K562 (cell line): ENCODE data around the gene ANTKMT. TPM values are rescaled to one million over a fixed set of nuclear protein-coding genes. Genes with fewer than 3 reads are reported as not detected.

Experiments used
- EP300 ChIP-seq: IDR thresholded peaks from 2 replicates; pipeline ENCODE4 v1.6.1; 2012; ENCODE audit warnings: low read length, improper control_type of control experiment
- EWSR1 ChIP-seq: fragments of 450-650 bp; IDR thresholded peaks from 2 replicates; pipeline ENCODE4 v1.6.1; 2018; ENCODE audit warnings: borderline replicate concordance, mild to moderate bottlenecking, low read depth, moderate library complexity; ENCODE audit not compliant: partially characterized antibody
- MIER1 ChIP-seq: fragments of 450-650 bp; IDR thresholded peaks from 2 replicates; pipeline ENCODE4 v1.6.1; 2016; ENCODE audit warnings: antibody characterized with exemption, mild to moderate bottlenecking, low read depth
- NR2C1 ChIP-seq, 2 experiments: fragments of 450-650 bp; IDR thresholded peaks; 2 replicates each; pipeline ENCODE4 v1.6.1; 2017; ENCODE audit warnings: mild to moderate bottlenecking in 2 of 2, antibody characterized with exemption in 1 of 2, inconsistent platforms in 1 of 2, missing compliant biosample characterization in 1 of 2, missing genetic modification characterization in 1 of 2
- PML ChIP-seq: IDR thresholded peaks from 2 replicates; pipeline ENCODE4 v1.6.1; 2012; ENCODE audit warnings: low read length, inconsistent platforms
- POLR2AphosphoS2 ChIP-seq: IDR thresholded peaks from 2 replicates; pipeline ENCODE4 v1.6.1; 2012; ENCODE audit warnings: low read length, improper control_type of control experiment
- PURB ChIP-seq: sonication (generic); formaldehyde crosslinking; IDR thresholded peaks from 2 replicates; pipeline ENCODE4 v1.9.0; 2021; ENCODE audit warnings: low read depth, mild to moderate bottlenecking, missing genetic modification reagents
- RCOR1 ChIP-seq, 2 experiments: IDR thresholded peaks; 2 replicates each; pipeline ENCODE4 v1.6.1; 2012; ENCODE audit warnings: low read depth in 2 of 2, low read length in 2 of 2, borderline replicate concordance in 1 of 2, improper control_type of control experiment in 1 of 2
- ZBTB7A ChIP-seq: IDR thresholded peaks from 2 replicates; pipeline ENCODE4 v1.6.1; 2011; ENCODE audit warnings: low read depth, mild to moderate bottlenecking, low read length, moderate library complexity, borderline replicate concordance; ENCODE audit not compliant: control insufficient read depth
- ZNF175 ChIP-seq: fragments of 200-800 bp; sonication (Bioruptor generic); IDR thresholded peaks from 2 replicates; pipeline ENCODE4 v1.6.1; 2016; ENCODE audit warnings: low read depth, mild to moderate bottlenecking, missing genetic modification characterization, missing compliant biosample characterization
- ZNF41 ChIP-seq: fragments of 250-450 bp; sonication (Bioruptor Pico); conservative IDR thresholded peaks from 2 replicates; pipeline ENCODE4 v1.4.0; 2020; ENCODE audit warnings: mild to moderate bottlenecking
- ZNF766 ChIP-seq: fragments of 200-800 bp; sonication (Bioruptor generic); conservative IDR thresholded peaks from 2 replicates; pipeline ENCODE4 v1.6.1; 2016; ENCODE audit warnings: missing genetic modification characterization, missing compliant biosample characterization
- polyA plus RNA-seq, 8 experiments: library from polyadenylated mRNA; depleted of rRNA in 4 of 8; stranded (reverse) in 5 of 8; unstranded in 3 of 8; fragments of >200 nt; fragmentation: Nextera tagmentation in 2 of 8; fragmentation: Illumina TruSeq in 1 of 8; extraction: Ambion mirVana in 2 of 8; extraction: Trizol in 1 of 8; gene quantifications; 2 replicates each; pipeline versions ENCODE4 v1.2.1 to v1.2.3, GENCODE V29; 2011 to 2014; ENCODE audit warnings: inconsistent platforms in 1 of 8, missing spikeins in 1 of 8
- total RNA-seq, 7 experiments: library from RNA; depleted of rRNA in 6 of 7; stranded (reverse); fragments of >200 nt in 6 of 7; fragmentation: Illumina TruSeq in 2 of 7; extraction: Trizol in 2 of 7; gene quantifications; 2 replicates each; pipeline versions ENCODE4 v1.2.1 to v1.2.3, GENCODE V29; 2011 to 2021; ENCODE audit warnings: low replicate concordance in 1 of 7
- TF ChIP-seq, protein P1 (sequence below): fragments of 250-450 bp; sonication (Bioruptor Pico); IDR thresholded peaks from 2 replicates; pipeline ENCODE4 v1.6.1; 2021; ENCODE audit warnings: mild to moderate bottlenecking
- TF ChIP-seq, protein P2 (sequence below): sonication (generic); formaldehyde crosslinking; IDR thresholded peaks from 2 replicates; pipeline ENCODE4 v1.8.1; 2023; ENCODE audit warnings: missing genetic modification reagents, mild to moderate bottlenecking, borderline replicate concordance
- TF ChIP-seq, protein P3 (sequence below): sonication (generic); formaldehyde crosslinking; IDR thresholded peaks from 2 replicates; pipeline ENCODE4 v1.8.0; 2023; ENCODE audit warnings: mild to moderate bottlenecking, missing genetic modification reagents
- TF ChIP-seq, protein P4 (sequence below): IDR thresholded peaks from 2 replicates; pipeline ENCODE4 v1.6.1; 2014; ENCODE audit warnings: antibody characterized with exemption

The ANTKMT gene
- total and polyA plus RNA-seq, 9 of the 15 experiments (the other 6 are each of a cell fraction or from before 2014, with no cell fraction given): 0.58 to 217 (median 19.1) TPM

DNA sequence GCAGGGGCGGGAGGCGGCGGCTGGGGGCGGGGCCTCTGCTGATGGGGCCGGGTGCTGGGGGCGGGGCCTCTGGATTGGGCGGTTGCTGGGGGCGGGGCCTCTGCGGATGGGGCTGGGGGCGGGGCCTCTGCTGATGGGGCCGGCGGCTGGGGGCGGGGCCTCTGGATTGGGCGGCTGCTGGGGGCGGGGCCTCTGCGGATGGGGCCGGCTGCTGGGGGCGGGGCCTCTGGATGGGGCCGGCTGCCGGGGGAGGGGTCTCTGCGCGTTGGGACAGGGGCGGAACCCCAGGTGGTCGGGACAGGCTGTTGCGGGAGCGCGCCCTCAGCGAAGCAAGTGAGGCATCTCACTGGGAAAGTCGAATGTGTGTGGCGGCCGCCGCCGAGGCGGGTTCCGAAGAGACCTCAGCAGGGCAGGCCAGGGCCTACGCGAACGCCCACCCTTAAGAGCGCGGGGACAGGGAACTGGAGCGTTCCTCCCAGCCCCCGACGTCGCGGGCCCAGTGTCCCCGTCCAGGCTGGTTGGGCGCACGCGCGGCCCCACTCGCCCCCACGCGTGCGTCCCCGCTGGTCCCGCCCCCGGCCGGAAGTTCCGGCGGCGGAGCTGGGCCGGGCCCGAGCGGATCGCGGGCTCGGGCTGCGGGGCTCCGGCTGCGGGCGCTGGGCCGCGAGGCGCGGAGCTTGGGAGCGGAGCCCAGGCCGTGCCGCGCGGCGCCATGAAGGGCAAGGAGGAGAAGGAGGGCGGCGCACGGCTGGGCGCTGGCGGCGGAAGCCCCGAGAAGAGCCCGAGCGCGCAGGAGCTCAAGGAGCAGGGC lies 40.9 kb upstream of the ANTKMT start, which contains the start of gene STUB1 (continued):
- TF ChIP-seq EWSR1: no peak
- TF ChIP-seq ZNF41 (CRISPR knock-in tag): no peak
- TF ChIP-seq RCOR1 (IDR thresholded peaks at IDR 0.05; ENCODE audit: borderline replicate concordance in 1 of 2, low read depth in 2 of 2, low read length in 2 of 2): 0 out of 4 replicates have a peak, but pooled peaks of 1 of the 2 experiments have one; percentile 19
- TF ChIP-seq, protein P1, sequence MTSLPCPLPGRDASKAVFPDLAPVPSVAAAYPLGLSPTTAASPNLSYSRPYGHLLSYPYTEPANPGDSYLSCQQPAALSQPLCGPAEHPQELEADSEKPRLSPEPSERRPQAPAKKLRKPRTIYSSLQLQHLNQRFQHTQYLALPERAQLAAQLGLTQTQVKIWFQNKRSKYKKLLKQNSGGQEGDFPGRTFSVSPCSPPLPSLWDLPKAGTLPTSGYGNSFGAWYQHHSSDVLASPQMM: no peak
- no peak for TF ChIP-seq PML
- no peak for TF ChIP-seq ZNF766 (CRISPR knock-in tag)
- no peak for TF ChIP-seq NR2C1 (IDR thresholded peaks at IDR 0.05)
- no peak for TF ChIP-seq NR2C1 (tag; IDR thresholded peaks at IDR 0.05)
- TF ChIP-seq EP300: no peak; the same call in 1 of the 2 replicates
- TF ChIP-seq, protein P2, sequence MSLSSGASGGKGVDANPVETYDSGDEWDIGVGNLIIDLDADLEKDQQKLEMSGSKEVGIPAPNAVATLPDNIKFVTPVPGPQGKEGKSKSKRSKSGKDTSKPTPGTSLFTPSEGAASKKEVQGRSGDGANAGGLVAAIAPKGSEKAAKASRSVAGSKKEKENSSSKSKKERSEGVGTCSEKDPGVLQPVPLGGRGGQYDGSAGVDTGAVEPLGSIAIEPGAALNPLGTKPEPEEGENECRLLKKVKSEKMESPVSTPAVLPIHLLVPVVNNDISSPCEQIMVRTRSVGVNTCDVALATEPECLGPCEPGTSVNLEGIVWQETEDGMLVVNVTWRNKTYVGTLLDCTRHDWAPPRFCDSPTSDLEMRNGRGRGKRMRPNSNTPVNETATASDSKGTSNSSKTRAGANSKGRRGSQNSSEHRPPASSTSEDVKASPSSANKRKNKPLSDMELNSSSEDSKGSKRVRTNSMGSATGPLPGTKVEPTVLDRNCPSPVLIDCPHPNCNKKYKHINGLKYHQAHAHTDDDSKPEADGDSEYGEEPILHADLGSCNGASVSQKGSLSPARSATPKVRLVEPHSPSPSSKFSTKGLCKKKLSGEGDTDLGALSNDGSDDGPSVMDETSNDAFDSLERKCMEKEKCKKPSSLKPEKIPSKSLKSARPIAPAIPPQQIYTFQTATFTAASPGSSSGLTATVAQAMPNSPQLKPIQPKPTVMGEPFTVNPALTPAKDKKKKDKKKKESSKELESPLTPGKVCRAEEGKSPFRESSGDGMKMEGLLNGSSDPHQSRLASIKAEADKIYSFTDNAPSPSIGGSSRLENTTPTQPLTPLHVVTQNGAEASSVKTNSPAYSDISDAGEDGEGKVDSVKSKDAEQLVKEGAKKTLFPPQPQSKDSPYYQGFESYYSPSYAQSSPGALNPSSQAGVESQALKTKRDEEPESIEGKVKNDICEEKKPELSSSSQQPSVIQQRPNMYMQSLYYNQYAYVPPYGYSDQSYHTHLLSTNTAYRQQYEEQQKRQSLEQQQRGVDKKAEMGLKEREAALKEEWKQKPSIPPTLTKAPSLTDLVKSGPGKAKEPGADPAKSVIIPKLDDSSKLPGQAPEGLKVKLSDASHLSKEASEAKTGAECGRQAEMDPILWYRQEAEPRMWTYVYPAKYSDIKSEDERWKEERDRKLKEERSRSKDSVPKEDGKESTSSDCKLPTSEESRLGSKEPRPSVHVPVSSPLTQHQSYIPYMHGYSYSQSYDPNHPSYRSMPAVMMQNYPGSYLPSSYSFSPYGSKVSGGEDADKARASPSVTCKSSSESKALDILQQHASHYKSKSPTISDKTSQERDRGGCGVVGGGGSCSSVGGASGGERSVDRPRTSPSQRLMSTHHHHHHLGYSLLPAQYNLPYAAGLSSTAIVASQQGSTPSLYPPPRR (CRISPR knock-in tag): no peak
- TF ChIP-seq ZBTB7A: peak; percentile 89
- TF ChIP-seq PURB (CRISPR knock-in tag): no peak
- TF ChIP-seq, protein P3, sequence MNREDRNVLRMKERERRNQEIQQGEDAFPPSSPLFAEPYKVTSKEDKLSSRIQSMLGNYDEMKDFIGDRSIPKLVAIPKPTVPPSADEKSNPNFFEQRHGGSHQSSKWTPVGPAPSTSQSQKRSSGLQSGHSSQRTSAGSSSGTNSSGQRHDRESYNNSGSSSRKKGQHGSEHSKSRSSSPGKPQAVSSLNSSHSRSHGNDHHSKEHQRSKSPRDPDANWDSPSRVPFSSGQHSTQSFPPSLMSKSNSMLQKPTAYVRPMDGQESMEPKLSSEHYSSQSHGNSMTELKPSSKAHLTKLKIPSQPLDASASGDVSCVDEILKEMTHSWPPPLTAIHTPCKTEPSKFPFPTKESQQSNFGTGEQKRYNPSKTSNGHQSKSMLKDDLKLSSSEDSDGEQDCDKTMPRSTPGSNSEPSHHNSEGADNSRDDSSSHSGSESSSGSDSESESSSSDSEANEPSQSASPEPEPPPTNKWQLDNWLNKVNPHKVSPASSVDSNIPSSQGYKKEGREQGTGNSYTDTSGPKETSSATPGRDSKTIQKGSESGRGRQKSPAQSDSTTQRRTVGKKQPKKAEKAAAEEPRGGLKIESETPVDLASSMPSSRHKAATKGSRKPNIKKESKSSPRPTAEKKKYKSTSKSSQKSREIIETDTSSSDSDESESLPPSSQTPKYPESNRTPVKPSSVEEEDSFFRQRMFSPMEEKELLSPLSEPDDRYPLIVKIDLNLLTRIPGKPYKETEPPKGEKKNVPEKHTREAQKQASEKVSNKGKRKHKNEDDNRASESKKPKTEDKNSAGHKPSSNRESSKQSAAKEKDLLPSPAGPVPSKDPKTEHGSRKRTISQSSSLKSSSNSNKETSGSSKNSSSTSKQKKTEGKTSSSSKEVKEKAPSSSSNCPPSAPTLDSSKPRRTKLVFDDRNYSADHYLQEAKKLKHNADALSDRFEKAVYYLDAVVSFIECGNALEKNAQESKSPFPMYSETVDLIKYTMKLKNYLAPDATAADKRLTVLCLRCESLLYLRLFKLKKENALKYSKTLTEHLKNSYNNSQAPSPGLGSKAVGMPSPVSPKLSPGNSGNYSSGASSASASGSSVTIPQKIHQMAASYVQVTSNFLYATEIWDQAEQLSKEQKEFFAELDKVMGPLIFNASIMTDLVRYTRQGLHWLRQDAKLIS (CRISPR knock-in tag): no peak
- TF ChIP-seq ZNF175 (CRISPR knock-in tag): no peak
- TF ChIP-seq, protein P4, sequence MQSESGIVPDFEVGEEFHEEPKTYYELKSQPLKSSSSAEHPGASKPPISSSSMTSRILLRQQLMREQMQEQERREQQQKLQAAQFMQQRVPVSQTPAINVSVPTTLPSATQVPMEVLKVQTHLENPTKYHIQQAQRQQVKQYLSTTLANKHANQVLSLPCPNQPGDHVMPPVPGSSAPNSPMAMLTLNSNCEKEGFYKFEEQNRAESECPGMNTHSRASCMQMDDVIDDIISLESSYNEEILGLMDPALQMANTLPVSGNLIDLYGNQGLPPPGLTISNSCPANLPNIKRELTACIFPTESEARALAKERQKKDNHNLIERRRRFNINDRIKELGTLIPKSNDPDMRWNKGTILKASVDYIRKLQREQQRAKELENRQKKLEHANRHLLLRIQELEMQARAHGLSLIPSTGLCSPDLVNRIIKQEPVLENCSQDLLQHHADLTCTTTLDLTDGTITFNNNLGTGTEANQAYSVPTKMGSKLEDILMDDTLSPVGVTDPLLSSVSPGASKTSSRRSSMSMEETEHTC: no peak
- TF ChIP-seq POLR2AphosphoS2: no peak
- no peak for TF ChIP-seq MIER1
